AG04449 (cell line): ENCODE data around the gene ARL4D.

Experiments used
- CTCF ChIA-PET: fragments of 350-600 bp; formaldehyde crosslinking; extraction: SDS; loops from one replicate; lab custom pipeline; 2021; ENCODE audit warnings: antibody characterized with exemption; lab: Yijun Ruan, JAX
- POLR2A ChIA-PET: fragments of 400-600, 350-600 bp; formaldehyde crosslinking; extraction: SDS; loops from one replicate; lab custom pipeline; 2020; ENCODE audit warnings: antibody characterized with exemption, inconsistent platforms; lab: Yijun Ruan, JAX
- DNase-seq: peaks from one replicate; pipeline ENCODE4 v3.0.0-alpha.2; 2010; ENCODE audit warnings: low read depth, low spot score
- H3K4me3 ChIP-seq: 2 replicates; pipeline ENCODE4 v1.5.1; 2011; ENCODE audit warnings: low read depth, mild to moderate bottlenecking, control low read depth, low read length
- TF ChIP-seq, protein P1 (sequence below): IDR thresholded peaks from one replicate; pipeline ENCODE4 v1.5.1; 2011; ENCODE audit warnings: mild to moderate bottlenecking, moderate library complexity, low read length, control low read depth, inconsistent platforms; ENCODE audit not compliant: insufficient read depth; ENCODE audit errors: missing control alignments

The ARL4D gene

DNA sequence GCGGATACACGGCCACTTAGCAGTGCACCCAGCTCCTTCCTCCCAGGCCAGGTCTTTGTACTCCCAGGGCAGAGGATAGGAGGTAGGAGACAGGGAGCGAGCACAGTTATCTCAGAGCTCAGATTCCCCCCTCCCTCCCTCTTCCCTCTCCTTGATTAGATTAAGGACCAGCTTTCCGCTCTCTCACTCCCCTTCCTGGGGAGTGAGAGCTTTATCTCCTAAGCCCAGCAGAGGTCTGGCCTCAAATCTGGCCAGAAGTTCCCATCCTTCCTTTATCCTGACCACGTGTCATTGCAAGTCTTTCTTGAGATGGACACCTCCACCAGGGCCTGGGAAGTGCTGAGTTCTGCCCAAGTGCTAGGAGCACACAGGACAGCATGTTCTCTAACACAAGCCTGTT is 5.1 kb downstream of the ARL4D start:
- POLR2A ChIA-PET: interaction anchor here (0.7 to 1.8 kb wide), 6 partner anchors 13 to 87 kb away, joined by 3 to 10 read pairs (median 4); partner anchors contain the start of gene DHX8
- no peak for DNase-seq
- H3K4me3 ChIP-seq: no peak overlapping the region
- CTCF ChIA-PET: interaction anchor here (2.4 to 19.3 kb wide), 2 partner anchors 11 to 74 kb away, joined by 37 to 1137 read pairs; partner anchors contain the start of gene DHX8
- TF ChIP-seq, protein P1, sequence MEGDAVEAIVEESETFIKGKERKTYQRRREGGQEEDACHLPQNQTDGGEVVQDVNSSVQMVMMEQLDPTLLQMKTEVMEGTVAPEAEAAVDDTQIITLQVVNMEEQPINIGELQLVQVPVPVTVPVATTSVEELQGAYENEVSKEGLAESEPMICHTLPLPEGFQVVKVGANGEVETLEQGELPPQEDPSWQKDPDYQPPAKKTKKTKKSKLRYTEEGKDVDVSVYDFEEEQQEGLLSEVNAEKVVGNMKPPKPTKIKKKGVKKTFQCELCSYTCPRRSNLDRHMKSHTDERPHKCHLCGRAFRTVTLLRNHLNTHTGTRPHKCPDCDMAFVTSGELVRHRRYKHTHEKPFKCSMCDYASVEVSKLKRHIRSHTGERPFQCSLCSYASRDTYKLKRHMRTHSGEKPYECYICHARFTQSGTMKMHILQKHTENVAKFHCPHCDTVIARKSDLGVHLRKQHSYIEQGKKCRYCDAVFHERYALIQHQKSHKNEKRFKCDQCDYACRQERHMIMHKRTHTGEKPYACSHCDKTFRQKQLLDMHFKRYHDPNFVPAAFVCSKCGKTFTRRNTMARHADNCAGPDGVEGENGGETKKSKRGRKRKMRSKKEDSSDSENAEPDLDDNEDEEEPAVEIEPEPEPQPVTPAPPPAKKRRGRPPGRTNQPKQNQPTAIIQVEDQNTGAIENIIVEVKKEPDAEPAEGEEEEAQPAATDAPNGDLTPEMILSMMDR: no peak

DNA sequence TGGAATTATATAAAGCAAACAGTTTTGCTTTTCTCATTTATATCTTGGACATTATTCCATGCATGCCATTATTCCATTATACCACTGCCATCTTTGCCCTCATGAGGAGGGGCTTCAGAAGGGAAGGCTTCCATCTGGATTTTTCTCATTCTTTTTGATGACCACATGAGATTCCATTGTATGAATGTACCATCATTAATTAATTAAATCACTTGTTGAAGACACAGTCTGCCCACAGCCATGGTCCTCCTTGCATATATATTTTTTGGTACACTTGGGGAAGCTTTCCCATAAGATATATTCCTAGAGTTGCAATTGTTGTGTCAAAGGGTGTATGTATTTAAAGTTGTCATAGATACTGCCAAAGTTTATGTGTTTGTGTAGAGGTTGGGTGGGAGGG is 7.1 kb downstream of the ARL4D start:
- DNase-seq: no peak
- CTCF ChIA-PET: interaction anchor here (10.1 to 19.3 kb wide), 2 partner anchors 12 to 72 kb away, joined by 83 to 1137 read pairs; partner anchors contain the start of gene DHX8
- TF ChIP-seq, protein P1: no peak
- POLR2A ChIA-PET: interaction anchor here (2.2 to 4.1 kb wide), 2 partner anchors 12 to 18 kb away, joined by 7 to 33 read pairs; no protein-coding TSS in a partner anchor
- H3K4me3 ChIP-seq: no peak overlapping the region

DNA sequence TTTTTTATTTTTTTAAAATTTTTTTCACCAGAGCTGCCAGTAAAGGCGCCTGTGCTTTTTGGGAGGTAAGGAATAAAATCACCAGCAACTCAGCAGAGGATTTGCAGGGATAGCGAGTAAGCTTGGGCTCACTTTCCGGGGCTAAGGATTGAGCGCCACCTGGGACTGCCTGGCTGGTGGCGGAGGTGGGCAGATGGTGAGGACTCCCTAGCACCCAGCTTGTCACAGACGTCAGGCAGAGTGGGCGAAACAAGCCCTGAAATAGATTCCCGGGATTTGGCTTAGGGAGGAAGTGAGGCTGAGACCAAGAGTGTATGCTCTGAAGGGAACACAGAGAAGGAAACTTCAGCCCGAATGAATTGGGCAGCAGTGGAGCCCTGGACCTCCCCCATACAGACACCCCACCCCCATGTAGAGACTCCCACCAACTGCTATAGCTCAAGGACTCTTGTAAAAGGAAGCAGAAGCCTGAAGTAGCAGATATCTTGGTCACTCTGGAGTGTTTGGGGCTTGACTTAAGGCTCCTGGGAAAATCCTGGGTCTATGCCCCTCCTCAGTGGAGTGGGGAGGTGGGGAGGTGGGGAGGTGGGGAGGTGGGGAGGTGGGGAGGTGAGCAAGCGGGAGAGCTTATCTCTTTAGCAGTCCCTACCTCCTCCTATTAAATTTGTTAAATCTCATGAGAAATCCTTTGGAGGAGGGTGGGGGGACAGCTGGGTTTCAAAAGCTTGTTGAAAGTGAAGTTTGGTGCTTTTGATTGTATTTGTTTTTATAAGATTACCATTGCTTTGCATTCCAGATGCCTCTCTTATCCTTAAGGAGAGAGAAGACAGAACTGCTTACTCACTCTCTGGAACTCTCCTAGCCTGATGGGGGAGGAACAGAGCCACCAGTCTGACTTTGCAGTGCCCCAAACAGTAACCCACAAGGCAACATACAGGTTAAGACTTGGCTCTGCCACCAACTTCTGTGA is 8.2 kb downstream of the ARL4D start:
- CTCF ChIA-PET: interaction anchor here (0.7 to 19.3 kb wide), 5 partner anchors 8 to 70 kb away, joined by 3 to 1137 read pairs (median 4); partner anchors contain the start of genes ARL4D and DHX8
- no peak overlapping the region for H3K4me3 ChIP-seq
- POLR2A ChIA-PET: interaction anchor here (0.9 to 4.1 kb wide), 5 partner anchors 8 to 39 kb away, joined by 3 to 33 read pairs (median 7); partner anchors contain the start of gene ARL4D
- TF ChIP-seq, protein P1: no peak
- no peak for DNase-seq

DNA sequence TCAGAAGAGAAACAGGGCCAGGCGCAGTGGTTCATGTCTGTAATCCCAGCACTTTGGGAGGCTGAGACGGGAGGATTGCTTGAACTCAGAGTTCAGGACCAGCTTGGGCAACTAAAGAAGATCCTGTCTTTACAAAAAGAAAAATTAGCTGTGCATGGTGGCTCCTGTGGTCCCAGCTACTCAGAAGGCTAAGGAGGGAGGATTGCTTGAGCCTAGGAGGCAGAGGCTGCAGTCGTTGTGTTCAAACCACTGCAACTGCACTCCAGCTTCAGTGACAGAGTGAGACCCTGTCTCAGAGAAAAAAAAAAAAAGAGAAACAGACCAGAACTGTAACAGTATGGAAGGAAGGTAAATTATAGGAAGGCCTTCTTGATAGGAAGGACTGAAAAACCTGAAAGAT is 10.3 kb downstream of the ARL4D start:
- DNase-seq: no peak
- POLR2A ChIA-PET: no interaction called here
- CTCF ChIA-PET: interaction anchor here (1.6 to 10.1 kb wide), 2 partner anchors 15 to 60 kb away, joined by 3 to 83 read pairs; no protein-coding TSS in a partner anchor
- H3K4me3 ChIP-seq: no peak overlapping the region
- TF ChIP-seq, protein P1: no peak

DNA sequence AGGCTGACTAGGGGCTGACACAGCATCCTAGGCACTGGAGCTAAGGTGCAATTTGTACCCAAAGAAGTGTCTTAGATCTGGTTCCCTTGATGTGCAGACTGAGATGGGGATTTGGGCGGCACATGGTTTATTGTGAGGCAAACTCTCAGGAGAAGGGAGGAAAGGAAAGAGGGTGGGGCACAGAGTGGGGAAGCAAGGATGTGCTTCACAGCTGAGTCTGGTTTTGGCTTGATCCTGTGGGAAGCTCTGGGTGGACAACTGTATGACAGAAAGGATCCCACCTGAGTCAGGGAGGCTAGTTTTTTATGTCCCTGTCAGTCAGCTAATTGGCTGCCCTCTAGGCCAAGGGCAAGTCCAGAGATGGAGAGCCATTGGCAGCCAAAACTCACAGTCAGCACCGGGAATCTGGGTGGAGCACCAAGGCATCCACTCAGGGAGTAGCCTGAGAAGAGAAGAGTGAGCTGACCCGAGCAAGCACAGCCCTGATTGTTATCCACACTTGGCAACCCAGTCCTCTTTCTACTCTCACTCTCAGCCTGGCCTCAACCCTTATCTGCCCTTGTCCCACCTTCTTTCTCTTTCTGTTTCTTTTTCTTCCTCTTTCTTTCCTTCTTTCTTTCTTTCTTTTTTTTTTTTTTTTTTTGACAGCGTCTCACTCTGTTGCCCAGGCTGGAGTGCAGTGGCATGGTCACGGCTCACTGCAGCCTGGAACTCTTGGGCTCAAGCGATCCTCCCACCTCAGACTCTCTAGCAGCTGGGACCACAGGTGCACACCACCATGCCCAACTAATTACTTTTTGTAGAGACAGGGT is 12.0 kb downstream of the ARL4D start:
- TF ChIP-seq, protein P1: no peak
- ChIA-PET POLR2A (interaction anchor here (0.6 to 1.4 kb wide), 2 partner anchors 12 to 1516 kb away, joined by 3 to 11 read pairs; partner anchors contain the start of gene ARL4D), CTCF (interaction anchor here (0.7 to 10.1 kb wide), 5 partner anchors 8 to 73 kb away, joined by 3 to 83 read pairs (median 3); partner anchors contain the start of gene DHX8)
- DNase-seq: no peak
- H3K4me3 ChIP-seq: no peak overlapping the region
